A549 (cell line): ENCODE results near the gene CLDND2. TPM values are rescaled to one million over a fixed set of nuclear protein-coding genes. Genes with fewer than 3 reads are reported as not detected.

Experiments used
- ATAC-seq, 2 experiments: fragments of 200-7000 bp in 1 of 2; fragments of >200 bp in 1 of 2; cut with Nextera tagmentation in 1 of 2; cut with Tn5 transposase in 1 of 2; 3 replicates each; pipeline versions ENCODE4 v1.8.0 to v1.9.1; 2018 to 2020; ENCODE audit warnings: mild to moderate bottlenecking in 1 of 2, moderate library complexity in 1 of 2
- CTCF ChIA-PET: fragments of 300-600 bp; sonication (Branson Sonifier 250); formaldehyde crosslinking; extraction: SDS; loops from one replicate; lab custom pipeline; 2021; ENCODE audit warnings: antibody characterized with exemption, inconsistent platforms; lab: Yijun Ruan, JAX
- POLR2A ChIA-PET: fragments of 350-600 bp; formaldehyde crosslinking; extraction: SDS; loops from one replicate; lab custom pipeline; 2021; ENCODE audit warnings: antibody characterized with exemption, inconsistent platforms; lab: Yijun Ruan, JAX
- DNase-seq, 2 experiments: peaks; one replicate each; pipeline versions ENCODE4 v3.0.0 to v3.0.0-alpha.2; 2011 to 2016; ENCODE audit warnings: low read depth in 1 of 2, low spot score in 1 of 2
- FAIRE-seq: peaks from 2 replicates; lab custom pipeline; 2011; peaks lifted over from hg19 to GRCh38; lab: Jason Lieb, UNC
- H3K27ac ChIP-seq, 2 experiments: fragments of >200 bp; sonication (Bioruptor Twin); formaldehyde crosslinking; 3 replicates each; pipeline ENCODE4 v1.5.1; 2016 to 2017
- H3K4me1 ChIP-seq: fragments of >200 bp; sonication (Bioruptor Twin); formaldehyde crosslinking; 3 replicates; pipeline ENCODE4 v1.6.1; 2016
- H3K4me2 ChIP-seq: fragments of >200 bp; sonication (Bioruptor Twin); formaldehyde crosslinking; 3 replicates; pipeline ENCODE4 v1.6.1; 2016
- H3K4me3 ChIP-seq: fragments of >200 bp; sonication (Bioruptor Twin); formaldehyde crosslinking; 3 replicates; pipeline ENCODE4 v1.5.1; 2016
- H3K9me3 ChIP-seq: fragments of >200 bp; sonication (Bioruptor Twin); formaldehyde crosslinking; 3 replicates; pipeline ENCODE4 v1.6.1; 2016
- ATOH8 ChIP-seq: fragments of 250-450 bp; sonication (Bioruptor Pico); IDR thresholded peaks from 2 replicates; pipeline ENCODE4 v1.5.0; 2020; ENCODE audit warnings: low read depth, mild to moderate bottlenecking, moderate library complexity
- CEBPB ChIP-seq, 2 experiments: fragments of >200 bp in 1 of 2; sonication (Bioruptor Twin) in 1 of 2; formaldehyde crosslinking in 1 of 2; IDR thresholded peaks; 2 replicates each; pipeline ENCODE4 v1.6.1; 2012 to 2016
- CHD2 ChIP-seq: fragments of 150-350 bp; IDR thresholded peaks from 2 replicates; pipeline ENCODE4 v1.6.1; 2014; ENCODE audit warnings: low read length; ENCODE audit not compliant: partially characterized antibody
- CHD4 ChIP-seq: fragments of 200-600 bp; sonication (generic); IDR thresholded peaks from 2 replicates; pipeline ENCODE4 v1.6.1; 2016; ENCODE audit warnings: antibody characterized with exemption, mild to moderate bottlenecking, borderline replicate concordance
- CTCF ChIP-seq: fragments of >200 bp; sonication (Bioruptor Twin); formaldehyde crosslinking; IDR thresholded peaks from 3 replicates; pipeline ENCODE4 v1.5.1; 2016
- E2F6 ChIP-seq: IDR thresholded peaks from 2 replicates; pipeline ENCODE4 v1.6.1; 2012; ENCODE audit warnings: low read depth, borderline replicate concordance
- EHMT2 ChIP-seq: fragments of 200-600 bp; sonication (generic); IDR thresholded peaks from 2 replicates; pipeline ENCODE4 v1.6.1; 2016; ENCODE audit warnings: antibody characterized with exemption, low read depth, mild to moderate bottlenecking, moderate library complexity
- ELK1 ChIP-seq: fragments of 150-350 bp; IDR thresholded peaks from 2 replicates; pipeline ENCODE4 v1.6.1; 2014; ENCODE audit warnings: low read depth, mild to moderate bottlenecking, low read length
- EP300 ChIP-seq, 2 experiments: fragments of >200 bp; sonication (Bioruptor Twin); formaldehyde crosslinking; IDR thresholded peaks; 2 replicates in 1 of 2; 3 replicates in 1 of 2; pipeline ENCODE4 v1.6.1; 2016 to 2017
- ESRRA ChIP-seq: fragments of 150-350 bp; IDR thresholded peaks from 2 replicates; pipeline ENCODE4 v1.6.1; 2014; ENCODE audit warnings: mild to moderate bottlenecking, low read length, borderline replicate concordance
- FOSB ChIP-seq: fragments of 250-450 bp; sonication (Bioruptor Pico); IDR thresholded peaks from 2 replicates; pipeline ENCODE4 v1.5.0; 2020; ENCODE audit warnings: mild to moderate bottlenecking, moderate library complexity
- HMGXB4 ChIP-seq: fragments of 250-450 bp; sonication (Bioruptor Pico); IDR thresholded peaks from 2 replicates; pipeline ENCODE4 v1.5.0; 2021; ENCODE audit warnings: mild to moderate bottlenecking, moderate library complexity, borderline replicate concordance
- HOXB13 ChIP-seq: fragments of 250-450 bp; sonication (Bioruptor Pico); IDR thresholded peaks from 2 replicates; pipeline ENCODE4 v1.5.0; 2020; ENCODE audit warnings: low read depth, mild to moderate bottlenecking, moderate library complexity
- HOXB5 ChIP-seq: fragments of 250-450 bp; sonication (Bioruptor Pico); IDR thresholded peaks from 2 replicates; pipeline ENCODE4 v1.5.0; 2020; ENCODE audit warnings: mild to moderate bottlenecking, moderate library complexity
- JUN ChIP-seq, 2 experiments: fragments of >200 bp; sonication (Bioruptor Twin); formaldehyde crosslinking; IDR thresholded peaks; 2 replicates in 1 of 2; 3 replicates in 1 of 2; pipeline ENCODE4 v1.6.1; 2016 to 2017
- MAFK ChIP-seq: fragments of 450-650 bp; IDR thresholded peaks from 2 replicates; pipeline ENCODE4 v1.6.1; 2014; ENCODE audit not compliant: partially characterized antibody
- MAX ChIP-seq: IDR thresholded peaks from 2 replicates; pipeline ENCODE4 v1.6.1; 2012
- MYC ChIP-seq: IDR thresholded peaks from 2 replicates; pipeline ENCODE4 v1.6.1; 2012; ENCODE audit warnings: mild to moderate bottlenecking, inconsistent platforms, low read length, improper control_type of control experiment, borderline replicate concordance
- NFE2L2 ChIP-seq: fragments of 150-350 bp; conservative IDR thresholded peaks from 2 replicates; pipeline ENCODE4 v1.6.1; 2014; ENCODE audit warnings: low read length
- NR3C1 ChIP-seq: fragments of >200 bp; sonication (Bioruptor Twin); formaldehyde crosslinking; IDR thresholded peaks from 3 replicates; pipeline ENCODE4 v1.6.1; 2017
- PBX3 ChIP-seq: IDR thresholded peaks from 2 replicates; pipeline ENCODE4 v1.6.1; 2012
- PHF8 ChIP-seq: fragments of 200-600 bp; sonication (generic); IDR thresholded peaks from 2 replicates; pipeline ENCODE4 v1.6.1; 2016; ENCODE audit warnings: low read depth, mild to moderate bottlenecking, antibody characterized with exemption, moderate library complexity, borderline replicate concordance
- POLR2A ChIP-seq: IDR thresholded peaks from 2 replicates; pipeline ENCODE4 v1.6.1; 2012; ENCODE audit warnings: mild to moderate bottlenecking, low read length
- POLR2AphosphoS2 ChIP-seq: conservative IDR thresholded peaks from 2 replicates; pipeline ENCODE4 v1.6.1; 2012; ENCODE audit warnings: low read length, improper control_type of control experiment, inconsistent platforms
- RAD21 ChIP-seq, 2 experiments: fragments of >200 bp in 1 of 2; sonication (Bioruptor Twin) in 1 of 2; formaldehyde crosslinking in 1 of 2; IDR thresholded peaks in 1 of 2; conservative IDR thresholded peaks in 1 of 2; 2 replicates in 1 of 2; 3 replicates in 1 of 2; pipeline ENCODE4 v1.6.1; 2012 to 2018; ENCODE audit warnings: inconsistent platforms in 1 of 2
- RARB ChIP-seq: fragments of 250-450 bp; sonication (Bioruptor Pico); IDR thresholded peaks from 2 replicates; pipeline ENCODE4 v1.8.0; 2021; ENCODE audit warnings: mild to moderate bottlenecking, moderate library complexity
- RCOR1 ChIP-seq: fragments of 150-350 bp; IDR thresholded peaks from 2 replicates; pipeline ENCODE4 v1.6.1; 2014; ENCODE audit warnings: antibody characterized with exemption, low read length, low read depth
- RNF2 ChIP-seq: fragments of 200-600 bp; sonication (generic); IDR thresholded peaks from 2 replicates; pipeline ENCODE4 v1.6.1; 2016; ENCODE audit warnings: low read depth, mild to moderate bottlenecking, antibody characterized with exemption, moderate library complexity, borderline replicate concordance
- SREBF2 ChIP-seq: fragments of 450-650 bp; IDR thresholded peaks from 2 replicates; pipeline ENCODE4 v1.6.1; 2014; ENCODE audit warnings: mild to moderate bottlenecking, moderate library complexity
- TFCP2L1 ChIP-seq: fragments of 250-450 bp; sonication (Bioruptor Pico); IDR thresholded peaks from 2 replicates; pipeline ENCODE4 v1.5.0; 2021; ENCODE audit warnings: mild to moderate bottlenecking
- TP53 ChIP-seq: fragments of 250-450 bp; sonication (Bioruptor Pico); IDR thresholded peaks from 2 replicates; pipeline ENCODE4 v1.5.0; 2021; ENCODE audit warnings: mild to moderate bottlenecking, moderate library complexity
- ZC3H11A ChIP-seq: fragments of 450-650 bp; IDR thresholded peaks from 2 replicates; pipeline ENCODE4 v1.6.1; 2014; ENCODE audit warnings: antibody characterized with exemption, mild to moderate bottlenecking
- whole genome bisulfite sequencing: methylation state at CpG from one replicate; pipeline ENCODE4 v1.1.6; 2017; ENCODE audit errors: missing lambda C conversion rate; 5-methylcytosine and 5-hydroxymethylcytosine counted together
- polyA plus RNA-seq, 4 experiments: library from polyadenylated mRNA; depleted of rRNA in 3 of 4; stranded (reverse); fragments of >200 nt; fragmentation: RNase III in 1 of 4; extraction: RNeasy Plus Mini Kit Qiagen cat#74134 plus additional on column Dnase treatment in 1 of 4; gene quantifications; 2 replicates in 3 of 4; 3 replicates in 1 of 4; pipeline ENCODE4 v1.2.3, GENCODE V29; 2011 to 2017

The CLDND2 gene
- polyA plus RNA-seq, 2 of the 4 experiments (the other 2 are of a cell fraction): 1.1 to 2.8 TPM

GRCh38 chr19:51327066-51328001 lies 41.5 kb downstream of the CLDND2 start:
- DNase-seq (peak; percentile 85 to 88), FAIRE-seq (no peak), ATAC-seq (peak; percentile 60 to 89)
- ChIA-PET POLR2A (interaction anchor here (0.7 to 2.1 kb wide), 2 partner anchors 12 to 16 kb away, joined by 3 to 8 read pairs; no protein-coding TSS in a partner anchor), CTCF (interaction anchor here (0.7 to 1.6 kb wide), 5 partner anchors 11 to 171 kb away, joined by 3 to 4 read pairs (median 3); no protein-coding TSS in a partner anchor)
- H3K4me3 ChIP-seq: peak overlapping the region; percentile 42
- peaks cover 14% of the 10 kb centered on the region; the same call in 2 of the 3 replicates for H3K4me1 ChIP-seq
- peak overlapping the region; percentile 87 for H3K4me2 ChIP-seq
- peaks cover 4% of the 10 kb centered on the region; the same call in 1 of the 3 replicates for H3K9me3 ChIP-seq
- 18% methylated on average over 40 of the region's 75 CpGs for WGBS
- peak overlapping the region; percentile 37 to 80; a peak in 5 of 6 replicates for H3K27ac ChIP-seq
- TF ChIP-seq JUN (IDR thresholded peaks at IDR 0.05) (0 out of 5 replicates have a peak, but pooled peaks of 1 of the 2 experiments have one; percentile 22), ATOH8 (CRISPR knock-in tag) (no peak), MYC (no peak), CEBPB (IDR thresholded peaks at IDR 0.05) (no peak), PBX3 (no peak), NFE2L2 (no peak), RNF2 (no peak), POLR2A (peak; percentile 38), POLR2AphosphoS2 (no peak), TP53 (CRISPR knock-in tag) (no peak), CHD4 (no peak), ESRRA (no peak), NR3C1 (no peak), HMGXB4 (no peak), CTCF (peak; percentile 39; the same call in 2 of the 3 replicates), TFCP2L1 (CRISPR knock-in tag) (no peak), EHMT2 (no peak), RARB (no peak), E2F6 (no peak), ZC3H11A (no peak), FOSB (CRISPR knock-in tag) (no peak), HOXB13 (CRISPR knock-in tag) (no peak), HOXB5 (CRISPR knock-in tag) (no peak), ELK1 (no peak), CHD2 (no peak), EP300 (IDR thresholded peaks at IDR 0.05) (no peak), MAX (peak; percentile 60; the same call in 1 of the 2 replicates), RAD21 (conservative IDR thresholded peaks at IDR 0.05 in 1 of 2, IDR thresholded peaks at IDR 0.05 in 1 of 2) (peak in 1 of 2 experiments; percentile 39; a peak in 2 of 5 replicates), PHF8 (no peak), SREBF2 (no peak), MAFK (no peak), RCOR1 (no peak)
